Measurements from ENCODE around the gene ATF2.

DNA sequence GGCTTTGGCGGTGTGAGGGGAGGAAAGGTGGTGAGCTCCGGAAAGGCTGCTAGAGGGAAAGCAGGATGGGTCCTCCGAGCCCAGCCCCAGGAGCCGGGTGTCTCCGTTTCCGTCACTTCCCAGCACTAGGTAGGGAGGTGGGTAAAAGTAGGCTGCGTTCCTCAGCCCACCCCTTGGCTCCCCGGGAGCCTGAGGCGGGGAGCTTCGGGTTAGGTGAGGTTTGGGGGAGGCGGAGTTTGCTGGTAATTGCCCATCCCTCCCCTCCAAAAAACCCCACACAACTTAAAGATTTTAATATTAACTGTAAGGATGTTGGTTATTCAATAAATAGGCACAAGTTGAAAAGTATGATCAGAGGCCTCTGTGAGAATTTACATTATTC is 552 bp upstream of the ATF2 start:
- TF ChIP-seq, protein P1, sequence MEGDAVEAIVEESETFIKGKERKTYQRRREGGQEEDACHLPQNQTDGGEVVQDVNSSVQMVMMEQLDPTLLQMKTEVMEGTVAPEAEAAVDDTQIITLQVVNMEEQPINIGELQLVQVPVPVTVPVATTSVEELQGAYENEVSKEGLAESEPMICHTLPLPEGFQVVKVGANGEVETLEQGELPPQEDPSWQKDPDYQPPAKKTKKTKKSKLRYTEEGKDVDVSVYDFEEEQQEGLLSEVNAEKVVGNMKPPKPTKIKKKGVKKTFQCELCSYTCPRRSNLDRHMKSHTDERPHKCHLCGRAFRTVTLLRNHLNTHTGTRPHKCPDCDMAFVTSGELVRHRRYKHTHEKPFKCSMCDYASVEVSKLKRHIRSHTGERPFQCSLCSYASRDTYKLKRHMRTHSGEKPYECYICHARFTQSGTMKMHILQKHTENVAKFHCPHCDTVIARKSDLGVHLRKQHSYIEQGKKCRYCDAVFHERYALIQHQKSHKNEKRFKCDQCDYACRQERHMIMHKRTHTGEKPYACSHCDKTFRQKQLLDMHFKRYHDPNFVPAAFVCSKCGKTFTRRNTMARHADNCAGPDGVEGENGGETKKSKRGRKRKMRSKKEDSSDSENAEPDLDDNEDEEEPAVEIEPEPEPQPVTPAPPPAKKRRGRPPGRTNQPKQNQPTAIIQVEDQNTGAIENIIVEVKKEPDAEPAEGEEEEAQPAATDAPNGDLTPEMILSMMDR (IDR thresholded peaks at IDR 0.05) = no peak
- no peak for TF ChIP-seq EZH2 (IDR thresholded peaks at IDR 0.05; ENCODE audit: borderline replicate concordance, insufficient read depth, low read depth, low read length, poor library complexity, severe bottlenecking)
